ENCODE measurements around the gene APP.

Gene APP

GRCh38 chr21:25974964-25975363, 195.6 kb downstream of the APP start:
- DNase-seq (ENCODE audit: low read depth): no peak

GRCh38 chr21:25970254-25970930, 200.2 kb downstream of the APP start:
- DNase-seq (ENCODE audit: low read depth): no peak

- DNase-seq (ENCODE audit: low read depth): no peak
Measured at GRCh38 chr21:25967901-25968438, 202.6 kb downstream of the APP start.

- DNase-seq (ENCODE audit: low read depth): no peak
Measured at GRCh38 chr21:25967181-25967900, 203.2 kb downstream of the APP start.

GRCh38 chr21:25965951-25966707, 204.4 kb downstream of the APP start:
- DNase-seq (ENCODE audit: low read depth): no peak

- DNase-seq (ENCODE audit: low read depth): no peak
Measured at GRCh38 chr21:25964926-25965325, 205.6 kb downstream of the APP start.

GRCh38 chr21:25964015-25964414, 206.6 kb downstream of the APP start:
- no peak for DNase-seq (ENCODE audit: low read depth)

GRCh38 chr21:25963181-25963580, 207.4 kb downstream of the APP start:
- DNase-seq (ENCODE audit: low read depth): no peak

- DNase-seq (ENCODE audit: low read depth): no peak
Measured at GRCh38 chr21:25961042-25961441, 209.5 kb downstream of the APP start.

GRCh38 chr21:25960402-25960801, 210.2 kb downstream of the APP start:
- no peak for DNase-seq (ENCODE audit: low read depth)

- DNase-seq (ENCODE audit: low read depth): no peak
Measured at GRCh38 chr21:25959799-25960198, 210.8 kb downstream of the APP start.

- no peak for DNase-seq (ENCODE audit: low read depth)
Measured at GRCh38 chr21:25956993-25957714, 213.4 kb downstream of the APP start.

GRCh38 chr21:25955646-25956045, 214.9 kb downstream of the APP start:
- DNase-seq (ENCODE audit: low read depth): no peak

- DNase-seq (ENCODE audit: low read depth): no peak
Measured at GRCh38 chr21:25953659-25954058, 216.9 kb downstream of the APP start.

GRCh38 chr21:25953196-25953595, 217.4 kb downstream of the APP start:
- DNase-seq (ENCODE audit: low read depth): no peak

GRCh38 chr21:25952306-25952705, 218.3 kb downstream of the APP start:
- DNase-seq (ENCODE audit: low read depth): no peak

- DNase-seq (ENCODE audit: low read depth): no peak
Measured at GRCh38 chr21:25949701-25950100, 220.9 kb downstream of the APP start.

- no peak for DNase-seq (ENCODE audit: low read depth)
Measured at GRCh38 chr21:25944672-25945213, 225.8 kb downstream of the APP start.

GRCh38 chr21:25944082-25944481, 226.5 kb downstream of the APP start:
- DNase-seq (ENCODE audit: low read depth): no peak

- DNase-seq (ENCODE audit: low read depth): no peak
Measured at GRCh38 chr21:25942135-25942534, 228.4 kb downstream of the APP start.

GRCh38 chr21:25939396-25939761, 231.2 kb downstream of the APP start:
- DNase-seq (ENCODE audit: low read depth): no peak

Data from activated T-cell treated with anti-CD3 and anti-CD28 coated beads for 1 hour (primary cell).